Activated CD8-positive, alpha-beta memory T cell treated with anti-CD3 and anti-CD28 coated beads for 1 hour (primary cell): ENCODE data around the gene TP53I11.

Experiments used
- DNase-seq, 2 donors: peaks; one replicate each; pipeline ENCODE4 v3.0.0-alpha.2; 2020; ENCODE audit warnings: low read depth in 1 of 2; ENCODE audit errors: extremely low read depth in 1 of 2

The TP53I11 gene

DNA sequence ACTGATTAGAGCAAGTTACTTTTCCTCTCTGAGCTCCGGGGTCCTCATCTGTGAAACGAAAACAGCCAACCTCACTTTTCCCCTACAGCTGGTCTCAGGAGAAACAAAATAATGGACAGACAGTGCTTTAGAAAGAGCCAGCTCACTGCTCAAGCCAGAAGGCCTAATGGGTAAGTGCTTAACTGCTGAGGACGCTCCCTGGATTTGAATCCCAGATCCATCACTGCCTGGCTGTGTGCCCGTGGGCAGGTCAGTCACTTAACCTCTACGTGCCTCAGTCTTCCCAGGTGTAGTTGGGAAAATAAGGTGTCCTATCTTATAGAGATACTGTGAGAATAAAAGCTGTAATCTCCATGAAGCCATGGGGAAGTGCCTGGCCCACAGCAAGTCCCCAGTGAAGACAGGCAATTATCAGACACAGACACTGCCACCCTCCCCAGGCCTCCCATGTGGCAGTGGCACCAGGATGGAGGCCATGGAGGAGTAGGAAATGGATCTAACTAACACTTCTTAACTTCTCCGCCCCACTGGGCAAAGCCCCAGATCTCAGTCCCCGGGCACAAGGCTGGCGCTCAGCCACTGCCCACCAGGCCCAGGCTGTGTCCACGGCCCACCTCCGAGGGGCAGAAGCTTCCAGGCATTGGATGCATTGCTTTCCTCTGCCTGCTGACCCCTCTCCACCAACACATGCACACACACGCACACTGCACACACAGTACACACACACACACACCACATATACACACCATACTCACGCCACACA is 9.2 kb downstream of the TP53I11 start:
- DNase-seq: no peak

GRCh38 chr11:44940835-44941234 is 9.8 kb downstream of the TP53I11 start:
- no peak for DNase-seq

GRCh38 chr11:44940404-44940803 is 10.3 kb downstream of the TP53I11 start:
- DNase-seq: no peak

GRCh38 chr11:44939673-44940395 is 10.8 kb downstream of the TP53I11 start:
- no peak for DNase-seq

DNA sequence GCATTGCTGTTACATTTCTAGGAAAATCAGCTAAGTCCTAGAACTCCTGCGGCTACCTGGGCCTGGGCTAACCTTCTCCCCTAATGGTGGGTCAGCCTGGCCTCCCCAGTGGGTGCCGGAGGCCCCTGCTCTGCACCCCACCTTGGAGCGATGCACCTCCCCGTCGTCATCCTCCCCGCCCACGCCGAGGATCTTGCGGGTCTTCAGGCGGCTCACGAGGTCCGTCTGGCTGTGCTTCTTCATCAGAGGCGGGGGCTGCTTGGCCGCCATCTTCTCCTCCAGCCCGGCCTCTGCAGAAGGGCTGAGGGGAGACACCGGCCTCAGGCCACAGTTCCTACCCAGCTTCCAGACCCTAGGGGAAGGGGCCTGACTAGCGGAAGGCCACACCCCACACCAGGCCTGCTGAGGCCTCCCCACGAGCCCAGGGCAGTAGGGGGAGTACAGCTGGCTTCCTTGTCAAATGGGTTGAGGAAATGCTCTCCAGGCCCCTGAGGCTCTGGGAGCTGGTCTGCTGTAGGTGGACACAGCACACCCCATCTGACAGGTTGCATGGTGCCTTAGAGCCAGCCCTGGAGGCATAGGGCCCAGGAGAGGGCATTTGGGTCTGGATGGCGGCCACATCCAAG is 12.5 kb downstream of the TP53I11 start:
- no peak for DNase-seq

GRCh38 chr11:44936951-44937543 is 13.6 kb downstream of the TP53I11 start:
- no peak for DNase-seq

DNA sequence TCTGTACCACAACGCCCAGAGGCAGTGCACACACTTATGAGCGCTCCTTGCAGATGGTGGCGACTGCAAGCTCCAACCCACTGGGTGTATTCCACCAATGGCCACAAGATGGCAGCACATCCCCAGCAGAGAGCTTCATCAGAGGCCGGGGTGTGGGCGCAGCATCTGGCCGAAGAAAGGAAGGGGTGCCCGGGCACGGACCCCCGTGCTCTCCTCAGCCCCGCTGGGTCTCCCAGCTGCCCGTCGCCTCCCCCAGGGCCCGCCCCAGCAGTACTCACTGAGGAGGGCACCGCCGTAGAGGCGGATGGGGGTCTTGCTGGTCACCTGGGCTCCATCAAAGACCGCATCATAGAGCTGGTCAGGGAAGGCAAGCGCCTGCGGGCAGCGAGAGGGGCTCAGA is 14.2 kb downstream of the TP53I11 start:
- peak; percentile 56 to 67 for DNase-seq

- DNase-seq: no peak
Measured at GRCh38 chr11:44934735-44935250, 15.9 kb downstream of the TP53I11 start.

- no peak for DNase-seq
Measured at GRCh38 chr11:44934110-44934509, 16.6 kb downstream of the TP53I11 start.

DNA sequence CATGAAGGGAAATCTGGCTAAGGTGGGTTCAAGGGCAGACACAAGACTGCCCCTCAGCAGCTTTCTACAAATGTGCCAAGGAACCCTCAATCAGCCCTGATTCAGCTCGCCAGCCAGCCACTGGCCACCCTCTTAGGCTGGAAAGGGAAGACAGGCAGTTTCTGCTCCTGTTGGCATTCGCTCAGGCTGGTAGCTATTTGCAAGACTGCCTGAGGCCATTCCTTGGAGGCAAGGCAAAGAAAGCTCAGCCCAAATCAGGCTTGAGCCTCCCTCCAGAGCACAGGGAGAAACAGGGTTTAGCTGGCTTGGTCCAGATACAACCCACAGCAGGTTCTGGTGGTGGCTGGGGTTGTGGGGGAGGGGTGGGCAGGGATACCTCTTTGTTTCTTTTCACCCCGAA is 19.2 kb downstream of the TP53I11 start:
- DNase-seq: no peak

GRCh38 chr11:44930588-44931302 is 19.9 kb downstream of the TP53I11 start:
- DNase-seq: no peak

DNA sequence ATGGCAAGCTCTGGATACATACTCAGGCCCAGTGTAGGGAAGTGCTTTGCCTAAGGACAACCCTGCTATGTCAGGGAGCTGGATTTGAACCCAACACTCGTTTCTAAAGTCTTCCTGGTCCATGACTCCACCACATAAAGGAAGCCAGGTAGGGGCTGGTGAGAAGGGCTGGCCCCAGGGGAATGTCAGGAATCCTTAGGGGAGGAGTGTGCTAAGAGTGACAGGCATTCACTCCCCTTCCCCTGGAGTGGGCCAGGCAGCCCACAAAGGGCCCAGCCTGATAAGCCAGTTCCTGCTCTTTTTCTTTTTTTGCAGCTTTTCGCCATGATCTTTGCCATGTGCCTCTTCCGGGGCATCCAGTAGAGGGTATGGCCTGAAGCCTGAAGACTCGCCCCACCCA is 21.9 kb downstream of the TP53I11 start:
- no peak for DNase-seq

DNA sequence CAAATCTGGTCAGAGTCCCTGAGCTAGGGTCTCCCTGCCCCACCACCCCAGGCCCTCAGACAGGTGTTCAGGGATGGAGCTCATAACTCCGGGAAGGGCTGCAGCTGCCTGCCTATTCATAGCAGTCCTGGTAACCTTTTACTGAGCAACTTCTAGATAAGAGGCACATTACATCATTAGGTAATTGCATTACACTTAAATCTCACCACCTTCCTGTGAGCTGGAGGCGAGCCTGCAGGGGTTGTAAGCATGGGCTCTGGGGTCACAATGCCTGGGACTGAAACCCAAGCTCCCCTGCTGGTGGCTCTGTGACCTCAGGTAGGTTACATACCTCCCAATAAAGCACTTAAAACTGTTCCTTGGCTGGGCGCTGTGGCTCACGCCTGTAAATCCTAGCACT is 22.5 kb downstream of the TP53I11 start:
- no peak for DNase-seq

DNA sequence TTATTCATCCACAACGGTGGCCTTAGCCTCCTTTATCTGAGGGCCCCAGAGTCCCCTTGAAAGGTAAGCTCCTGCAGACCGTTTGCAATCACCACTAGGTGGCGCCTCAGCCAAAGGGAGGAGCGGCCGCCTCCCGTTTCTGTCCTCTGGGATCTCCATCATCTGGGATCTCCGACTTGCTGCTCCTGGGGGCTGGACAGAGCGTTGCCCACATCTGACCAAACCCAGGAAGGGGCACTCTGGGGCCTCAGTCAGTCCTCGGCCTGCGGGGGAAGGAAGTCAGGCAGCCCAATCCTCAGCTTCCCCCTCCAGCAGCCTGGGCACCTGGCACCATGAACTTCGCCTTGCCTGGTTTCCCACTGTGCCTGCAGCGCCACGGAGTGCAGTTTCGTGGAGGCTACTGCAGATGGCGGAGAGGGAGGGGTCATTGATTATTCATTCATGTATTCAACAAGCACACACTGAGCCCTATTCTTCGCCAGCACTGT is 23.5 kb downstream of the TP53I11 start:
- DNase-seq: peak in 1 of 2 donors; percentile 45

DNA sequence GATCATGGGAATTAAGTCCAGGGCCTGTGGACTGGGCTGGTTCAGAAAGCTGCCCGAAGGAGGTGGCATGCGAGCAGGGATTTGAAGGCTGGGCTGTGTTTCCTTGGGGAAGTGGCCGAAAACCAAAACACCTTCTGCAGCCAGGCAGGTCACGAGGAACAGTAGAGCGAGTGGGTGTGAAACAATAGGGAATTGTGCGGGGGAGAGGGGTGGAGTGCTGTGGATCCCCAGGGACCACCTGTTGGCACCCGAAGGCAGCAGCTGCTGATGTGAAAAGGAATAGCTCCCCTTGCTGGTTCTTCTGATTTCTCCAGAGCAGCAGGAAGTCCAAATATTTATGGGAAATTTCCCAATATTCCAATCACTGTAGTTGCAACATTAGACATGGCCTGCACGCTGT is 24.6 kb downstream of the TP53I11 start:
- no peak for DNase-seq

DNA sequence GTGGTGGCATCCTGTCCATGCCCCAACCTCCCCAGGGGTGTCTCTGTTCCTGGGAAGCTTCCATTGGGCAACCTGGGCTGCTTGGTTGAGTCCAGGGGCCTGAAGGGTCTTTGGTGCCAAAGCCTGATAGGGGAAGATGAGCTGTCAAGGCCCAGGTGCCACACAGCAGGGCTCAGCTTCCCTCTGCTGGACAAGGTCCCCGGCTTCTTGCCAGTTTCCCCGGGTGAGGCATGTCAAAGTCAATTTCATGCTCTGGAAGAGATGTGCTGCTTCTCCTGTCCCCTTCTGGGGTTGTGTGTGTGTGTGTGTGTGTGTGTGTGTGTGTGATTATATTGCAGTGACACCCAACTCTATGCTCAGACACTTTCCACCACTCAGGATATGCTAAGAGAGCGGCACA is 26.9 kb downstream of the TP53I11 start:
- DNase-seq: no peak

DNA sequence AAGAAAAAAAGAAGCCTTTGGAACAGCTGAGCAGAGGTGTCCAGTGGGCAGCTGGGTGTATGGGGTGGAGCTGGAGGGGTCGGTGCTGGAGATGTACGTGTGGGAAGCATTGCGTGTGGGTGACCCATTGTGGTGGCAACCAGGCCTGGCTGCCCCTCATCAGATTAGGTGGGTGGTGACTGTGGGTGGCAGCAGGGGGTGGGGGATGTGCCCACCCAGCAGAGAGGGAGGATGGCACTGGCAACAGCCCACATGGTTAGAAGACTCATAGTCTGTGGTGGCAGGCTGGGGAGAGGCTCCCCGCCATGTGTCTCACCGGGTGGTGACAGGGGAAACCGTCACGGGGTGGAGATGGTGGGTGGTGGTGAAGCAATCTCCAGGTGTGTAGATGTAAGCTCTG is 27.6 kb downstream of the TP53I11 start:
- DNase-seq: no peak

- DNase-seq: no peak
Measured at GRCh38 chr11:44920451-44920850, 30.2 kb downstream of the TP53I11 start.

- no peak for DNase-seq
Measured at GRCh38 chr11:44917741-44918140, 32.9 kb downstream of the TP53I11 start.

- DNase-seq: no peak
Measured at GRCh38 chr11:44916801-44917385, 33.8 kb downstream of the TP53I11 start.
